CD4-positive, alpha-beta memory T cell (primary cell): ENCODE data around the gene LARP4B. TPM values are rescaled to one million over a fixed set of nuclear protein-coding genes. Genes with fewer than 3 reads are reported as not detected.

Source experiments
- CTCF ChIA-PET: fragments of 350-600 bp; sonication (Branson Sonifier 250); formaldehyde crosslinking; loops from one replicate; lab custom pipeline; 2021; ENCODE audit warnings: inconsistent platforms; ENCODE audit not compliant: partially characterized antibody; lab: Charles Lee
- POLR2A ChIA-PET: fragments of 350-600 bp; sonication (Branson Sonifier 250); formaldehyde crosslinking; loops from one replicate; lab custom pipeline; 2021; ENCODE audit not compliant: partially characterized antibody; lab: Charles Lee
- DNase-seq, 5 donors: peaks; one replicate each; pipeline versions ENCODE4 v3.0.0 to v3.0.0-alpha.2; 2020 to 2022; ENCODE audit warnings: mixed read lengths in 1 of 5
- H3K27ac ChIP-seq: one replicate; pipeline ENCODE4 v1.7.0; 2013; ENCODE audit warnings: low read depth, low read length
- H3K27me3 ChIP-seq: 2 replicates; pipeline ENCODE4 v1.7.0; 2013; ENCODE audit warnings: mild to moderate bottlenecking, low read length, moderate library complexity; ENCODE audit not compliant: insufficient read depth
- H3K36me3 ChIP-seq: 2 replicates; pipeline ENCODE4 v1.7.0; 2013; ENCODE audit warnings: mild to moderate bottlenecking, low read length, moderate library complexity; ENCODE audit not compliant: insufficient read depth
- H3K4me1 ChIP-seq: 2 replicates; pipeline ENCODE4 v1.7.0; 2013; ENCODE audit warnings: mild to moderate bottlenecking, low read length, moderate library complexity; ENCODE audit not compliant: insufficient read depth
- H3K4me3 ChIP-seq, 2 donors: one replicate each; pipeline ENCODE4 v1.7.0; 2013; ENCODE audit warnings: low read length in 2 of 2, mild to moderate bottlenecking in 1 of 2
- H3K9me3 ChIP-seq, 2 donors: one replicate each; pipeline ENCODE4 v1.7.0; 2013; ENCODE audit warnings: low read length in 2 of 2, control low read depth in 1 of 2; ENCODE audit not compliant: control insufficient read depth in 1 of 2
- H3K27ac Mint-ChIP-seq, 7 donors: one replicate each; pipeline ENCODE4 v1.8.0; 2020 to 2021; ENCODE audit warnings: mixed read lengths in 7 of 7, mild to moderate bottlenecking in 6 of 7, inconsistent platforms in 3 of 7, moderate library complexity in 3 of 7
- H3K27me3 Mint-ChIP-seq, 2 donors: one replicate each; pipeline ENCODE4 v1.8.0; 2020 to 2021; ENCODE audit warnings: mixed read lengths in 2 of 2
- H3K36me3 Mint-ChIP-seq, 2 donors: one replicate each; pipeline ENCODE4 v1.8.0; 2020 to 2021; ENCODE audit warnings: mixed read lengths in 2 of 2, inconsistent platforms in 1 of 2, mild to moderate bottlenecking in 1 of 2
- H3K4me1 Mint-ChIP-seq, 4 donors: one replicate each; pipeline ENCODE4 v1.8.0; 2020 to 2021; ENCODE audit warnings: mixed read lengths in 4 of 4, mild to moderate bottlenecking in 1 of 4
- H3K4me3 Mint-ChIP-seq, 8 donors: one replicate each; pipeline ENCODE4 v1.8.0; 2020 to 2021; ENCODE audit warnings: mixed read lengths in 8 of 8, mild to moderate bottlenecking in 7 of 8, moderate library complexity in 6 of 8, inconsistent platforms in 3 of 8
- H3K9me3 Mint-ChIP-seq, 8 donors: one replicate each; pipeline ENCODE4 v1.8.0; 2020 to 2021; ENCODE audit warnings: mixed read lengths in 8 of 8, mild to moderate bottlenecking in 5 of 8, inconsistent platforms in 3 of 8, moderate library complexity in 1 of 8
- intact Hi-C: fragments of 100-400 bp; cut with micrococcal nuclease; formaldehyde crosslinking; loops from one replicate; pipeline ENCODE4 v1.15.1; 2023
- polyA plus RNA-seq, 2 donors: library from polyadenylated mRNA; unstranded; fragments of 300-500 nt; fragmentation: Illumina TruSeq; gene quantifications; one replicate each; pipeline ENCODE4 v1.2.3, GENCODE V29; 2021
- total RNA-seq, 2 experiments: library from RNA; stranded (reverse); gene quantifications; one replicate each; pipeline ENCODE4 v1.2.3, GENCODE V29; 2021

Gene LARP4B
- total and polyA plus RNA-seq, 4 experiments from 2014 or later, result 13.0 to 99.7 (median 61.9) TPM

- no peak overlapping the region for H3K27ac ChIP-seq
- ChIA-PET CTCF (no interaction called here), POLR2A (no interaction called here)
- H3K4me1 ChIP-seq, result peaks cover 5% of the 10 kb centered on the region
- no peak overlapping the region for H3K4me3 ChIP-seq
- intact Hi-C loops, result no loop called here
- H3K9me3 ChIP-seq, result no peaks in the 10 kb centered on the region
- no peak for DNase-seq
- no peaks in the 10 kb centered on the region for H3K36me3 ChIP-seq
- no peak overlapping the region for H3K4me3 Mint-ChIP-seq
- no peak overlapping the region for H3K27ac Mint-ChIP-seq
- H3K9me3 Mint-ChIP-seq, result no peaks in the 10 kb centered on the region
- no peaks in the 10 kb centered on the region for H3K27me3 ChIP-seq
- H3K36me3 Mint-ChIP-seq, result no peaks in the 10 kb centered on the region
- peaks cover 0 to 2% of the 10 kb centered on the region in 2 donors for H3K27me3 Mint-ChIP-seq
- H3K4me1 Mint-ChIP-seq, result peaks cover 2 to 6% (median 4%) of the 10 kb centered on the region in 4 donors
Measured at GRCh38 chr10:947881-948280, 16.4 kb upstream of the LARP4B start.

GRCh38 chr10:947051-947450 lies 15.5 kb upstream of the LARP4B start:
- no peaks in the 10 kb centered on the region for H3K36me3 Mint-ChIP-seq
- H3K4me1 ChIP-seq, result peaks cover 5% of the 10 kb centered on the region
- no peaks in the 10 kb centered on the region for H3K27me3 ChIP-seq
- H3K27ac ChIP-seq, result no peak overlapping the region
- no peaks in the 10 kb centered on the region for H3K9me3 ChIP-seq
- H3K4me3 ChIP-seq, result no peak overlapping the region
- intact Hi-C loops, result no loop called here
- H3K36me3 ChIP-seq, result no peaks in the 10 kb centered on the region
- no peak overlapping the region for H3K27ac Mint-ChIP-seq
- H3K9me3 Mint-ChIP-seq, result no peaks in the 10 kb centered on the region
- CTCF ChIA-PET, result no interaction called here
- POLR2A ChIA-PET, result no interaction called here
- H3K4me3 Mint-ChIP-seq, result no peak overlapping the region
- peaks cover 0 to 2% of the 10 kb centered on the region in 2 donors for H3K27me3 Mint-ChIP-seq
- DNase-seq, result no peak
- H3K4me1 Mint-ChIP-seq, result peaks cover 2 to 6% (median 4%) of the 10 kb centered on the region in 4 donors

- Mint-ChIP-seq H3K27ac (peak overlapping the region in 2 of 7 donors; percentile 24 to 64), H3K4me3 (no peak overlapping the region), H3K27me3 (peaks cover 0 to under 1% of the 10 kb centered on the region in 2 donors), H3K36me3 (no peaks in the 10 kb centered on the region), H3K9me3 (no peaks in the 10 kb centered on the region), H3K4me1 (peaks cover 2 to 6% (median 5%) of the 10 kb centered on the region in 4 donors)
- Histone ChIP-seq H3K36me3 (no peaks in the 10 kb centered on the region), H3K27me3 (no peaks in the 10 kb centered on the region), H3K4me1 (peaks cover 5% of the 10 kb centered on the region), H3K27ac (no peak overlapping the region), H3K9me3 (no peaks in the 10 kb centered on the region), H3K4me3 (no peak overlapping the region)
- intact Hi-C loops, result no loop called here
- CTCF ChIA-PET, result no interaction called here
- no peak for DNase-seq
- POLR2A ChIA-PET, result no interaction called here
Measured at GRCh38 chr10:945778-946177, 14.3 kb upstream of the LARP4B start.

- Mint-ChIP-seq H3K36me3 (no peaks in the 10 kb centered on the region), H3K27ac (peak overlapping the region in 4 of 7 donors; percentile 13 to 88 (median 58)), H3K4me3 (peak overlapping the region in 3 of 8 donors; percentile 17 to 61 (median 45)), H3K4me1 (peaks cover 6 to 10% (median 9%) of the 10 kb centered on the region in 4 donors), H3K27me3 (no peaks in the 10 kb centered on the region), H3K9me3 (no peaks in the 10 kb centered on the region)
- Histone ChIP-seq H3K27me3 (no peaks in the 10 kb centered on the region), H3K4me3 (no peak overlapping the region), H3K4me1 (peaks cover 10% of the 10 kb centered on the region), H3K9me3 (no peaks in the 10 kb centered on the region), H3K36me3 (no peaks in the 10 kb centered on the region), H3K27ac (no peak overlapping the region)
- no peak for DNase-seq
- intact Hi-C loops, result no loop called here
- CTCF ChIA-PET, result no interaction called here
- POLR2A ChIA-PET, result interaction anchor here (1.3 kb wide), 1 partner anchor 44 kb away, joined by 3 read pairs; the partner anchor contains the start of gene GTPBP4
Measured at GRCh38 chr10:944034-944831, 12.7 kb upstream of the LARP4B start.

GRCh38 chr10:943334-944033 lies 12.0 kb upstream of the LARP4B start:
- ChIA-PET POLR2A (interaction anchor here (1.3 kb wide), 1 partner anchor 45 kb away, joined by 3 read pairs; the partner anchor contains the start of gene GTPBP4), CTCF (no interaction called here)
- Histone ChIP-seq H3K4me3 (no peak overlapping the region), H3K4me1 (peaks cover 15% of the 10 kb centered on the region), H3K36me3 (no peaks in the 10 kb centered on the region), H3K27ac (no peak overlapping the region), H3K9me3 (no peaks in the 10 kb centered on the region), H3K27me3 (no peaks in the 10 kb centered on the region)
- Mint-ChIP-seq H3K9me3 (no peaks in the 10 kb centered on the region), H3K27me3 (no peaks in the 10 kb centered on the region), H3K4me3 (no peak overlapping the region), H3K27ac (no peak overlapping the region), H3K4me1 (peaks cover 9 to 18% (median 14%) of the 10 kb centered on the region in 4 donors), H3K36me3 (no peaks in the 10 kb centered on the region)
- intact Hi-C loops, result no loop called here
- DNase-seq, result no peak

- Mint-ChIP-seq H3K4me3 (peak overlapping the region in 1 of 8 donors; percentile 3), H3K9me3 (no peaks in the 10 kb centered on the region), H3K4me1 (peaks cover 7 to 12% (median 10%) of the 10 kb centered on the region in 4 donors), H3K36me3 (no peaks in the 10 kb centered on the region), H3K27me3 (no peaks in the 10 kb centered on the region), H3K27ac (peak overlapping the region in 6 of 7 donors; percentile 0 to 82 (median 58))
- ChIA-PET POLR2A (interaction anchor here (0.7 kb wide), 1 partner anchor 609 kb away, joined by 4 read pairs; no protein-coding TSS in a partner anchor), CTCF (no interaction called here)
- no peak for DNase-seq
- Histone ChIP-seq H3K27ac (no peak overlapping the region), H3K36me3 (no peaks in the 10 kb centered on the region), H3K4me1 (peaks cover 10% of the 10 kb centered on the region), H3K27me3 (no peaks in the 10 kb centered on the region), H3K4me3 (no peak overlapping the region), H3K9me3 (no peaks in the 10 kb centered on the region)
- intact Hi-C loops, result no loop called here
Measured at GRCh38 chr10:938941-939678, 7.6 kb upstream of the LARP4B start.
